Muscle layer of duodenum (tissue), 2 donors: Measurements from ENCODE around the gene PREX1.

Source experiments
- H3K27ac ChIP-seq: one replicate; pipeline ENCODE4 v1.7.0; 2013; ENCODE audit warnings: mild to moderate bottlenecking, low read length
- H3K27me3 ChIP-seq: one replicate; pipeline ENCODE4 v1.7.0; 2013; ENCODE audit warnings: low read depth, mild to moderate bottlenecking, control low read depth, low read length
- H3K36me3 ChIP-seq, 2 donors: one replicate each; pipeline ENCODE4 v1.7.0; 2013; ENCODE audit warnings: low read length in 2 of 2, control low read depth in 1 of 2, mild to moderate bottlenecking in 1 of 2; ENCODE audit not compliant: insufficient read depth in 2 of 2, control insufficient read depth in 1 of 2
- H3K4me1 ChIP-seq, 2 donors: one replicate each; pipeline ENCODE4 v1.7.0; 2013; ENCODE audit warnings: low read length in 2 of 2, mild to moderate bottlenecking in 2 of 2, control low read depth in 1 of 2, moderate library complexity in 1 of 2; ENCODE audit not compliant: insufficient read depth in 2 of 2, control insufficient read depth in 1 of 2
- H3K4me3 ChIP-seq, 2 donors: one replicate each; pipeline ENCODE4 v1.7.0; 2013; ENCODE audit warnings: low read length in 2 of 2, low read depth in 1 of 2, mild to moderate bottlenecking in 1 of 2
- H3K9me3 ChIP-seq, 2 donors: one replicate each; pipeline ENCODE4 v1.7.0; 2013; ENCODE audit warnings: low read length in 2 of 2, control low read depth in 1 of 2, mild to moderate bottlenecking in 1 of 2; ENCODE audit not compliant: control insufficient read depth in 1 of 2
- donor health status: healthy.

PREX1 gene

DNA sequence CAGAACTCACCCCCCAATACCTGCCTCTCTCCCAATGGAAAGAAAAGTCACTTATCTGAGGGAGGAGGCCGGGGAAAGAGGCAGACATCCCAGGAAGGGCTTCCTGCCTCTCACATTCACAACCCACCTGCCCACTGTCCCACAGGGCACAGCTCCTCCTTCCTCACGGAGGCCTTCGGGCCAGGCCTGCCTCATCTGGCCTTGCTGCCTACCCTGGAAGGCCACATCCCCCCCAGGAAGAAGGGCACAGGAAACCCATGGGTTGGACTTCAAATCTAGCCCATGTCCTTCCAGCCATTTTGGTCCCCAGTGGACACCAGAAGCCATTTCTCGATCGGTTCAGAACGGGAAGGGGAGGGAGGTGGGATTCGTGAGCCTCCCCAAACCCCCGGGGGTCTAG, 162.0 kb downstream of the PREX1 start:
- Histone ChIP-seq H3K27ac (no peak overlapping the region), H3K9me3 (peaks cover 0 to 2% of the 10 kb centered on the region in 2 donors), H3K4me3 (no peak overlapping the region), H3K36me3 (peaks cover 0 to 3% of the 10 kb centered on the region in 2 donors), H3K27me3 (no peaks in the 10 kb centered on the region), H3K4me1 (peaks cover 0 to 4% of the 10 kb centered on the region in 2 donors)

- H3K36me3 ChIP-seq: peaks cover 0 to 3% of the 10 kb centered on the region in 2 donors
- H3K9me3 ChIP-seq: peaks cover 0 to 3% of the 10 kb centered on the region in 2 donors
- H3K27me3 ChIP-seq: no peaks in the 10 kb centered on the region
- no peak overlapping the region for H3K27ac ChIP-seq
- H3K4me3 ChIP-seq: no peak overlapping the region
- H3K4me1 ChIP-seq: no peaks in the 10 kb centered on the region
Observed at GRCh38 chr20:48662711-48663110, 165.1 kb downstream of the PREX1 start.

DNA sequence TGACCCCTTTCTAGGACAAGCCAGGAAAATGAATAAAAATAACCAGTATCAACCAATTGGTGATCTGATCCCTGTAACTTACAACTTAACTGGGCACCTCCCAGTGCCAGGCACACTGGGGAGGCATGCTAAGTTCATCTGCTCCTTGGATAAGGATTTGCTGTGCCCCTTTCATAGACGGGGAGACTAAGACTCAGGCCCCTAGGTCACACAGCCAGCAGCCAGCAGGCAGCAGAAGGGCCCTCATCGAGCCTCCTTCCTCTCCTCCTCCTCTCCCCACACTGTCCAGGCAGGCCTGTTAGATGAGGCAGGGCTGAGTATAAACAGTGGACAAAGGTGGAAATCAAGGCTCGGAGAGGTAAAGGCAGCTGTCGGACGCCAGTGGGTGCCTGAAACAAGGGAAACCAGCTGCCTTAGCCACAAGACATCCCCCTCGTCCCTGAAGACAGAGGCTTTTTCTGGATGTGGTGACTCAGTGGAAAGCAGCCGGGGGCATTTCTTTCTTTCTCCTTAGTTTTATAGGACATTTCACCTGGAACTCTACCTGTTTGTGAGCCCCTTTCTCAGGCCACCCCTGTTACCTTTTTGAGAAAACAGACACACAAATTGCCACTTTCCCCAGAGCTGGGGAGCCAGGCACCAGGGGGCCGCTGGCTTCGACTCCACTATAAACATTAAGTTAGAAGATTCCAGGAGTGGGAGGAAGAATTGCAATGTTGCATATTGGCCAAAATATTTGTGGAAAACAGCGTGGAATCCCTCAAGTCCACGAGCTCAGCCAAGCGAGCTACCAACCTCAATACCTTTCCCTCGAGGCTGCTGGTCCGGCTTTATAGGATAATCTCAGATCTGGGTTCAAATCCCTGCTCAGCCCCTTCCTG, 166.0 kb downstream of the PREX1 start:
- Histone ChIP-seq H3K4me1 (no peaks in the 10 kb centered on the region), H3K9me3 (peaks cover 0 to 3% of the 10 kb centered on the region in 2 donors), H3K36me3 (peaks cover 0 to 3% of the 10 kb centered on the region in 2 donors), H3K27me3 (no peaks in the 10 kb centered on the region), H3K27ac (no peak overlapping the region), H3K4me3 (no peak overlapping the region)

DNA sequence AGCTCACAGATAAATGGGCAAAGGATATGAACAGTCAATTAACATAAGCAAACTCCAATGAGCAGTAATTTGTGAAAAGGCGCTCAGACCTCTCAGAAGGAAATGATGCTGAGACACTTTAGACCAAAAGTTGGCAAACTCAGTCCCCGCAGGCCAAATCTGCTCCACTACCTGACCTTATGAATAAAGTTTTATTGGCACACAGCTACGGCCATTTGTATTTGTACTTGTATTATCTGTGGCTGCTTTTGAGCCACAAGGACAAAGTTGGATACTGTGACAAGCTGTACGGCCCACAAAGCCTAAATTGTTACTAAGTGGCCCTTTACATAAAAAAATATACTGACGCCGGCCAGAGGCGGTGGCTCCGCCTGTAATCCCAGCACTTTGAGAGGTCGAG, 167.0 kb downstream of the PREX1 start:
- Histone ChIP-seq H3K27ac (no peak overlapping the region), H3K4me3 (no peak overlapping the region), H3K36me3 (peaks cover 0 to 2% of the 10 kb centered on the region in 2 donors), H3K9me3 (peaks cover 0 to 3% of the 10 kb centered on the region in 2 donors), H3K27me3 (no peaks in the 10 kb centered on the region), H3K4me1 (no peaks in the 10 kb centered on the region)

- peaks cover 0 to 7% of the 10 kb centered on the region in 2 donors for H3K36me3 ChIP-seq
Observed at GRCh38 chr20:48659858-48660257, 167.9 kb downstream of the PREX1 start.

DNA sequence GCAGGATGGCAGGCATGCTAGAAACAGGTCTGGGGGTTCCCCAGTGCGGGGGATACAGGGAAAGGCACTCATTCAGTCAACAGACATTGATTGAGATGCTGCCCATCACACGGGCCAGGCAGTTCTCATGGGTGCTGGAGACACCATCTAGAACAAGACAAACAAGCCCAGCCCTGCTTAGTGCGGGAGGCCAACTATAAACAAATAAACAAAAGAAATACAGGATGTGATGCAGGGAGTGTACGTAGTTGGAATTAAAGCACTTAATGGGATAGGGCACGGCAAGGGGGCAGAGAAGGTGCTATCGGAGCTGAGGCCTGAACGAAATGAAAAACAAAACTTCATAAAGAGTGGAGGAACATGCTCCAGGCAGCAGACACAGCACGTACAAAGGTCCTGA, 169.3 kb downstream of the PREX1 start:
- Histone ChIP-seq H3K4me1 (no peaks in the 10 kb centered on the region), H3K4me3 (no peak overlapping the region), H3K9me3 (peaks cover 0 to 3% of the 10 kb centered on the region in 2 donors), H3K36me3 (peaks cover 11 to 12% of the 10 kb centered on the region in 2 donors), H3K27ac (no peak overlapping the region), H3K27me3 (no peaks in the 10 kb centered on the region)

More at GRCh38 chr20:48659858-48660257, 167.9 kb downstream of the PREX1 start:
- Histone ChIP-seq H3K4me3 (no peak overlapping the region), H3K9me3 (peaks cover 0 to 3% of the 10 kb centered on the region in 2 donors), H3K27ac (no peak overlapping the region), H3K27me3 (no peaks in the 10 kb centered on the region), H3K4me1 (no peaks in the 10 kb centered on the region)

GRCh38 chr20:48658198-48658476, 169.7 kb downstream of the PREX1 start:
- no peaks in the 10 kb centered on the region for H3K4me1 ChIP-seq
- H3K36me3 ChIP-seq: peaks cover 13 to 14% of the 10 kb centered on the region in 2 donors
- peaks cover 0 to 3% of the 10 kb centered on the region in 2 donors for H3K9me3 ChIP-seq
- H3K27ac ChIP-seq: no peak overlapping the region
- no peaks in the 10 kb centered on the region for H3K27me3 ChIP-seq
- no peak overlapping the region for H3K4me3 ChIP-seq

DNA sequence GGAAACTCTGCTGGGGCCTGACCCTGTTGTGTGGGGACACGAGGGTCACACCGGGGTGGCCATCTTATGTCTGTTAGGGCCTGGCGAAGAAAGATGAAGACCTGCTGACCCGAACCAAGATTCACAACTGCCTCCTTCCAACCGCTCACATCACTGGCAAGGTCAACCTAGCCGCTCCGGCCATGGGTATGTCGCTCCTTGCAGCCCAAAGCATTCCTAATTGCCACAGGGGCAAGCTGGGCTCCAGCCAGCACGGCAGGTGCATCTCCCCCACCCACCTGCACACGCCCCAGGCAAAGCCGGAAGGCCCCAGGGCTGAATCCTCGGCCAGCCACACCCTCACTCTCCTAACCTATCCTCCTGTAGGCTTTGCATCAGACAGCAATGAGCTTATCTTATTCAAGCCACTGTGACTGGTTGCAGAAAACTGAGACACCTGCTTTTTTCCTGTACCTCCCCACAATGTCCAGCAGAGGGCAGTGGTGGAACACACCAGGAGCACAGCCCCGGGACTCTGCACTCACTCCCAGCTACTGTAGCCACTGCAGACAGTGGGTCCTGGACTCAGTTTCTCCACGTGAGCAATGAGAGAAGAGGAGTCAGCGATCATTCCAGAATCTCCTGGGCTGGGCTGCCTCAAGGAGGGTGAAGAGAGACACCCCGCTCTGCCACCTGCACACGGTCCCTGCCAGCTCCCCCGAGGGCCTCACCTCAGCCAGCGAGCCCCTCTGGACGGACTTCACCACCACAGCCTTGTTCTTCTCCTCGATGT, 170.2 kb downstream of the PREX1 start:
- H3K4me1 ChIP-seq: no peaks in the 10 kb centered on the region
- H3K4me3 ChIP-seq: no peak overlapping the region
- peaks cover 0 to 3% of the 10 kb centered on the region in 2 donors for H3K9me3 ChIP-seq
- peaks cover 13 to 17% of the 10 kb centered on the region in 2 donors for H3K36me3 ChIP-seq
- H3K27ac ChIP-seq: no peak overlapping the region
- no peaks in the 10 kb centered on the region for H3K27me3 ChIP-seq

DNA sequence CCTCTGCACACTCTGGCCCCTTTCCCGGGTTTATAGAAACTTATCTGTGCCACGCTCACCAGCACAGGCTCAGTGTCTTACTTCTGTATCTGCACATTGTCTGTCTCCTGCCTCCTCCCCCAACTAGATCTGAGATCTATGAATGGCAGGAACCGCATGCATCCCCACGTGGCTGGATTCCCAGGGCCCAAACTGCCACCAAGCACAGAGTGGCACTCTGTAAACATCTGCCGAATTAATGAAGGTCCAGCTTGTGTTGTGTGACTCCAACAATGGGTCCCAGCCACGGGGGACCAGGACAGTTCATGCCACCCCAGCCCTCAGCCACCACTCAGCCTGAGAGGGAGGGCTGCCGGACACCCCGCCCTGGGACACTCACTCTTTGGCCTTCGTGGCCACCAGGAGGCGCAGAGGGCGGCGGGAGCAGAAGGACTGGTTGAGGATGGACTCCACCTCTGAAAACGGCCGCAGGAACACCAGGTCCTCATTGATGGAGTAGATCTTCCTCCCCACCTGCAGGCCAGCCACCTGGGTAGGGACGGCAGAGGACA, 171.1 kb downstream of the PREX1 start:
- Histone ChIP-seq H3K36me3 (peaks cover 13 to 22% of the 10 kb centered on the region in 2 donors), H3K4me3 (no peak overlapping the region), H3K27me3 (no peaks in the 10 kb centered on the region), H3K9me3 (peaks cover 0 to 3% of the 10 kb centered on the region in 2 donors), H3K27ac (no peak overlapping the region), H3K4me1 (no peaks in the 10 kb centered on the region)

DNA sequence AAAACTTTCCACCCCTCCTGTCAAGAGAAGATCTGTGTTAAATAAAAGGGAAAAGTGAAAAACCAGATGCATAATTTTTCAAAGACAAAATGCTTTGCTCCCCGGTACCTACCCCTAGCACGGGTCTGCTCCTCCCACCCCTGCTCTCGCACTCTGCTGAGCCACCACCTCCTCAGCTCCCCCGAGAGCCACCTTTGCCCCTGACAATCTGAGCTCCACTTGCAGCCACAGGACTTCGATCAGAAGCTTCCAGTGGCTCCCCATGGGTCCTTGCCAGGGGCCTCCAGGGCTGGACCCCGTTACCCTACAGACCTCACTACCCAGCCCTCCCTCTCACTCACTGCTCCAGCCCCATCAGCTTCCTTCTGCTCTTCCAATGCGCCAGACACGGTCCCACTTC, 171.7 kb downstream of the PREX1 start:
- Histone ChIP-seq H3K36me3 (peaks cover 19 to 28% of the 10 kb centered on the region in 2 donors), H3K4me1 (no peaks in the 10 kb centered on the region), H3K9me3 (peaks cover 0 to 3% of the 10 kb centered on the region in 2 donors), H3K27ac (no peak overlapping the region), H3K27me3 (no peaks in the 10 kb centered on the region), H3K4me3 (no peak overlapping the region)

GRCh38 chr20:48653706-48654051, 174.1 kb downstream of the PREX1 start:
- Histone ChIP-seq H3K27me3 (no peaks in the 10 kb centered on the region), H3K4me1 (no peaks in the 10 kb centered on the region), H3K9me3 (no peaks in the 10 kb centered on the region), H3K27ac (no peak overlapping the region), H3K36me3 (peaks cover 31 to 51% of the 10 kb centered on the region in 2 donors), H3K4me3 (no peak overlapping the region)
